GM10847 (cell line): ENCODE measurements around the gene PCDHGA3.

Source experiments
- POLR2A ChIP-seq: IDR thresholded peaks from 2 replicates; pipeline ENCODE4 v1.6.1; 2011; ENCODE audit not compliant: insufficient read length; ENCODE audit errors: extremely low read depth

The PCDHGA3 gene

DNA sequence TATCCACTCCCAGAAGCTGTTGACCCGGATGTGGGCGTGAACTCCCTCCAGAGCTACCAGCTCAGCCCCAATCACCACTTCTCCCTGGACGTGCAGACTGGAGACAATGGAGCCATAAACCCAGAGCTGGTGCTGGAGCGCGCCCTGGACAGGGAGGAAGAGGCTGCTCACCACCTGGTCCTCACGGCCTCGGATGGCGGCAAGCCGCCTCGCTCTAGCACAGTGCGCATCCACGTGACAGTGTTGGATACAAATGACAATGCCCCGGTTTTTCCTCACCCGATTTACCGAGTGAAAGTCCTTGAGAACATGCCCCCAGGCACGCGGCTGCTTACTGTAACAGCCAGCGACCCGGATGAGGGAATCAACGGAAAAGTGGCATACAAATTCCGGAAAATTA is 49.6 kb downstream of the PCDHGA3 start:
- no peak for TF ChIP-seq POLR2A
